GM19395 (cell line): ENCODE results near the gene ARHGDIA.

Source experiments
- ATAC-seq: cut with Tn5 transposase; IDR thresholded peaks from one replicate; pipeline ENCODE4 v1.9.1; 2021; ENCODE audit warnings: mild to moderate bottlenecking, moderate library complexity; ENCODE audit not compliant: unreplicated experiment

ARHGDIA gene

GRCh38 chr17:81870981-81871386 is at the start of gene ARHGDIA:
TSS of gene ARHGDIA (minus strand) at chr17:81871337. CDS start at chr17:81869930, 1,407 bp downstream.
- no peak for ATAC-seq

GRCh38 chr17:81918832-81919545 is 47.9 kb upstream of the ARHGDIA start:
- no peak for ATAC-seq

- peak; percentile 28 for ATAC-seq
These were observed 47.2 kb upstream of the ARHGDIA start for GRCh38 chr17:81918333-81918669.

- peak; percentile 71 for ATAC-seq
These were observed 46.6 kb upstream of the ARHGDIA start, which contains the start of gene SIRT7 for GRCh38 chr17:81917565-81918332. TSS of gene SIRT7 (minus strand) at chr17:81918176. CDS start at chr17:81918131, 45 bp downstream.

GRCh38 chr17:81916234-81917001 is 45.3 kb upstream of the ARHGDIA start:
- ATAC-seq, result no peak

- no peak for ATAC-seq
These were observed 44.2 kb upstream of the ARHGDIA start for GRCh38 chr17:81915331-81915730.

GRCh38 chr17:81914103-81914850 is 43.1 kb upstream of the ARHGDIA start:
- ATAC-seq, result no peak

- ATAC-seq, result no peak
These were observed 42.4 kb upstream of the ARHGDIA start for GRCh38 chr17:81913394-81914102.

- ATAC-seq, result no peak
These were observed 41.5 kb upstream of the ARHGDIA start for GRCh38 chr17:81912441-81913309.

GRCh38 chr17:81911969-81912368 is 40.8 kb upstream of the ARHGDIA start:
- ATAC-seq, result no peak

- peak; percentile 57 for ATAC-seq
These were observed 40.3 kb upstream of the ARHGDIA start, which contains the start of gene PCYT2 for GRCh38 chr17:81911277-81911961. TSS of gene PCYT2 (minus strand) at chr17:81911399. CDS start at chr17:81911355, 44 bp downstream.

- ATAC-seq, result peak; percentile 44
These were observed 39.7 kb upstream of the ARHGDIA start for GRCh38 chr17:81910840-81911276.

- no peak for ATAC-seq
These were observed 39.1 kb upstream of the ARHGDIA start for GRCh38 chr17:81909966-81910839.

GRCh38 chr17:81909231-81909630 is 38.1 kb upstream of the ARHGDIA start:
- ATAC-seq, result no peak

- ATAC-seq, result no peak
These were observed 37.7 kb upstream of the ARHGDIA start for GRCh38 chr17:81908793-81909192.

GRCh38 chr17:81907219-81908145 is 36.3 kb upstream of the ARHGDIA start:
- no peak for ATAC-seq
